ENCODE data around the gene ARHGAP36.

ARHGAP36 gene

GRCh38 chrX:131072871-131073571 is 14.9 kb downstream of the ARHGAP36 start:
- DNase-seq = no peak

- no peak for DNase-seq
Observed at GRCh38 chrX:131073607-131074006, 15.5 kb downstream of the ARHGAP36 start.

- no peak for DNase-seq
Observed at GRCh38 chrX:131081772-131082740, 23.9 kb downstream of the ARHGAP36 start.

GRCh38 chrX:131083510-131084142 is 25.5 kb downstream of the ARHGAP36 start:
- DNase-seq = no peak

GRCh38 chrX:131084145-131084544 is 26.0 kb downstream of the ARHGAP36 start:
- no peak for DNase-seq

- no peak for DNase-seq
Observed at GRCh38 chrX:131136776-131137175, 78.6 kb downstream of the ARHGAP36 start.

- no peak for DNase-seq
Observed at GRCh38 chrX:131139072-131139471, 80.9 kb downstream of the ARHGAP36 start.
